Left cardiac atrium (tissue), 4 donors: ENCODE results near the gene MAML3. TPM values are rescaled to one million over a fixed set of nuclear protein-coding genes. Genes with fewer than 3 reads are reported as not detected.
A peak's percentile ranks its signal among the peaks of the same experiment; 100 is the strongest.

ENCODE experiments used
- ATAC-seq, 2 donors: fragments of 200-7000 bp; cut with Tn5 transposase; one replicate each; pipeline ENCODE4 v1.9.1; 2020; ENCODE audit warnings: mild to moderate bottlenecking in 2 of 2, moderate library complexity in 2 of 2
- DNase-seq: peaks from one replicate; pipeline ENCODE4 v3.0.0-alpha.2; 2020
- intact Hi-C, 2 donors: fragments of 100-400 bp; cut with DNase I; formaldehyde crosslinking; loops; one replicate each; pipeline versions ENCODE4 v1.14.1 to v1.15.1; 2022 to 2023
- total RNA-seq, 2 donors: library from RNA; stranded (reverse); fragmentation: NEBNext Ultra II Directional; extraction: Animal tissue kit (Norgen Biotek cat#: 25700); gene quantifications; one replicate each; pipeline ENCODE4 v1.2.1, GENCODE V29; 2021
- donor health status: DM: no; HTN: yes; CAD: no.
- donor health status: DM: no; HTN: yes; CAD: no; lungs with severe emphysema.
- donor health status: DM: yes; HTN: yes; CAD: no.
- donor health status: Dilated cardiomyopathy.

MAML3 gene
- total RNA-seq, 2 donors from 2014 or later, result 2.6 to 3.0 TPM

- no peak for ATAC-seq
- intact Hi-C loops, result no loop called here
- DNase-seq, result no peak
These were observed 327.6 kb downstream of the MAML3 start for GRCh38 chr4:139826426-139826825.

GRCh38 chr4:139825523-139826014 lies 328.4 kb downstream of the MAML3 start:
- peak in 1 of 2 donors; percentile 47 for ATAC-seq
- intact Hi-C loops, result no loop called here
- no peak for DNase-seq

GRCh38 chr4:139824882-139825522 lies 329.0 kb downstream of the MAML3 start:
- ATAC-seq, result no peak
- DNase-seq, result no peak
- intact Hi-C loops, result no loop called here

- no peak for ATAC-seq
- intact Hi-C loops, result no loop called here
These were observed 330.2 kb downstream of the MAML3 start for GRCh38 chr4:139823746-139824145.

GRCh38 chr4:139823345-139823744 lies 330.6 kb downstream of the MAML3 start:
- intact Hi-C loops, result no loop called here
- no peak for DNase-seq
- ATAC-seq, result no peak

More at GRCh38 chr4:139823746-139824145, 330.2 kb downstream of the MAML3 start:
- DNase-seq, result no peak

- DNase-seq, result no peak
- no peak for ATAC-seq
- intact Hi-C loops, result no loop called here
These were observed 331.6 kb downstream of the MAML3 start for GRCh38 chr4:139822391-139822790.

- ATAC-seq (no peak), DNase-seq (no peak)
- intact Hi-C loops, result loop anchor here in 1 of 2 donors (10.0 kb wide), 1 partner anchor 84 kb away; no protein-coding TSS in a partner anchor
These were observed 334.9 kb downstream of the MAML3 start for GRCh38 chr4:139819082-139819481.

- ATAC-seq (peak in 1 of 2 donors; percentile 21), DNase-seq (peak; percentile 35)
- intact Hi-C loops, result loop anchor here in 1 of 2 donors (10.0 kb wide), 1 partner anchor 83 kb away; no protein-coding TSS in a partner anchor
These were observed 336.1 kb downstream of the MAML3 start for GRCh38 chr4:139817657-139818452.

GRCh38 chr4:139816856-139817255 lies 337.1 kb downstream of the MAML3 start:
- DNase-seq (no peak), ATAC-seq (no peak)
- intact Hi-C loops, result loop anchor here in 1 of 2 donors (10.0 kb wide), 1 partner anchor 82 kb away; no protein-coding TSS in a partner anchor

- peak; percentile 86 to 95 for ATAC-seq
- peak; percentile 61 for DNase-seq
- intact Hi-C loops, result loop anchor here in 1 of 2 donors (10.0 kb wide), 1 partner anchor 81 kb away; no protein-coding TSS in a partner anchor
These were observed 338.0 kb downstream of the MAML3 start for GRCh38 chr4:139815778-139816601.

- DNase-seq (peak; percentile 38), ATAC-seq (peak; percentile 25 to 42)
- intact Hi-C loops, result loop anchor here in 1 of 2 donors (10.0 kb wide), 1 partner anchor 80 kb away; no protein-coding TSS in a partner anchor
These were observed 339.5 kb downstream of the MAML3 start for GRCh38 chr4:139814323-139815015.

GRCh38 chr4:139813881-139814280 lies 340.1 kb downstream of the MAML3 start:
- no peak for DNase-seq
- intact Hi-C loops, result loop anchor here in 1 of 2 donors (10.0 kb wide), 1 partner anchor 79 kb away; no protein-coding TSS in a partner anchor
- no peak for ATAC-seq

- no peak for ATAC-seq
- DNase-seq, result no peak
- intact Hi-C loops, result loop anchor here in 1 of 2 donors (10.0 kb wide), 1 partner anchor 76 kb away; no protein-coding TSS in a partner anchor
These were observed 343.3 kb downstream of the MAML3 start for GRCh38 chr4:139810710-139811109.

- DNase-seq (no peak), ATAC-seq (no peak)
- intact Hi-C loops, result loop anchor here in 1 of 2 donors (10.0 kb wide), 1 partner anchor 75 kb away; no protein-coding TSS in a partner anchor
These were observed 344.2 kb downstream of the MAML3 start for GRCh38 chr4:139809757-139810140.

- DNase-seq, result no peak
These were observed 344.9 kb downstream of the MAML3 start for GRCh38 chr4:139808808-139809756.

GRCh38 chr4:139808381-139808807 lies 345.6 kb downstream of the MAML3 start:
- DNase-seq (no peak), ATAC-seq (peak in 1 of 2 donors; percentile 23)
- intact Hi-C loops, result no loop called here

More at GRCh38 chr4:139808808-139809756, 344.9 kb downstream of the MAML3 start:
- intact Hi-C loops, result no loop called here
- ATAC-seq, result peak; percentile 32 to 34

- DNase-seq, result no peak
- intact Hi-C loops, result no loop called here
- no peak for ATAC-seq
These were observed 346.5 kb downstream of the MAML3 start for GRCh38 chr4:139807483-139807882.
